Calu3 (cell line): Measurements from ENCODE around the gene FRMD3. TPM values are rescaled to one million over a fixed set of nuclear protein-coding genes. Genes with fewer than 3 reads are reported as not detected.

Source experiments
- BruUV-seq: library from RNA; stranded (reverse); fragments of 400-500 nt; replicated peaks from 2 replicates; lab custom pipeline; 2021; lab: Mats Ljungman, UMichigan
- CTCF ChIA-PET: fragments of 300-600 bp; sonication (Branson Sonifier 250); formaldehyde crosslinking; loops from one replicate; lab custom pipeline; 2022; ENCODE audit warnings: antibody characterized with exemption; lab: Charles Lee
- DNase-seq: peaks from one replicate; pipeline ENCODE4 v3.0.0; 2022
- H3K27ac Mint-ChIP-seq: one replicate; pipeline ENCODE4 v1.8.0; 2022; ENCODE audit warnings: mixed read lengths; ENCODE audit not compliant: unreplicated experiment
- H3K27me3 Mint-ChIP-seq: one replicate; pipeline ENCODE4 v1.8.0; 2022; ENCODE audit warnings: mixed read lengths; ENCODE audit not compliant: unreplicated experiment
- H3K36me3 Mint-ChIP-seq: one replicate; pipeline ENCODE4 v1.8.0; 2022; ENCODE audit warnings: mild to moderate bottlenecking, moderate library complexity, mixed read lengths; ENCODE audit not compliant: insufficient read depth, unreplicated experiment
- H3K4me1 Mint-ChIP-seq: one replicate; pipeline ENCODE4 v1.8.0; 2022; ENCODE audit warnings: mild to moderate bottlenecking, low read depth, mixed read lengths; ENCODE audit not compliant: unreplicated experiment
- H3K4me3 Mint-ChIP-seq: one replicate; pipeline ENCODE4 v1.8.0; 2022; ENCODE audit warnings: mild to moderate bottlenecking, low read depth, moderate library complexity, mixed read lengths; ENCODE audit not compliant: unreplicated experiment
- H3K9me3 Mint-ChIP-seq: one replicate; pipeline ENCODE4 v1.8.0; 2022; ENCODE audit warnings: low read depth, mixed read lengths; ENCODE audit not compliant: unreplicated experiment
- intact Hi-C: fragments of 100-400 bp; cut with micrococcal nuclease; formaldehyde crosslinking; loops from one replicate; pipeline ENCODE4 v1.10.0; 2022; ENCODE audit not compliant: unreplicated experiment
- total RNA-seq: library from RNA; stranded (reverse); gene quantifications from 2 replicates; pipeline ENCODE4 v1.2.3, GENCODE V29; 2022
- TF ChIP-seq, protein P1 (sequence below): fragments of 200-600 bp; IDR thresholded peaks from one replicate; pipeline ENCODE4 v1.8.0; 2022; ENCODE audit warnings: antibody characterized with exemption; ENCODE audit not compliant: unreplicated experiment

Gene FRMD3
- total RNA-seq, 1 experiment from 2014 or later = 0.38 TPM

- no peaks in the 10 kb centered on the region for H3K36me3 Mint-ChIP-seq
- CTCF ChIA-PET = no interaction called here
- no peak overlapping the region for H3K4me3 Mint-ChIP-seq
- no peaks in the 10 kb centered on the region for H3K9me3 Mint-ChIP-seq
- no peaks in the 10 kb centered on the region for H3K27me3 Mint-ChIP-seq
- no peak for DNase-seq
- no TSS peak for BruUV-seq
- H3K4me1 Mint-ChIP-seq = no peaks in the 10 kb centered on the region
- TF ChIP-seq, protein P1, sequence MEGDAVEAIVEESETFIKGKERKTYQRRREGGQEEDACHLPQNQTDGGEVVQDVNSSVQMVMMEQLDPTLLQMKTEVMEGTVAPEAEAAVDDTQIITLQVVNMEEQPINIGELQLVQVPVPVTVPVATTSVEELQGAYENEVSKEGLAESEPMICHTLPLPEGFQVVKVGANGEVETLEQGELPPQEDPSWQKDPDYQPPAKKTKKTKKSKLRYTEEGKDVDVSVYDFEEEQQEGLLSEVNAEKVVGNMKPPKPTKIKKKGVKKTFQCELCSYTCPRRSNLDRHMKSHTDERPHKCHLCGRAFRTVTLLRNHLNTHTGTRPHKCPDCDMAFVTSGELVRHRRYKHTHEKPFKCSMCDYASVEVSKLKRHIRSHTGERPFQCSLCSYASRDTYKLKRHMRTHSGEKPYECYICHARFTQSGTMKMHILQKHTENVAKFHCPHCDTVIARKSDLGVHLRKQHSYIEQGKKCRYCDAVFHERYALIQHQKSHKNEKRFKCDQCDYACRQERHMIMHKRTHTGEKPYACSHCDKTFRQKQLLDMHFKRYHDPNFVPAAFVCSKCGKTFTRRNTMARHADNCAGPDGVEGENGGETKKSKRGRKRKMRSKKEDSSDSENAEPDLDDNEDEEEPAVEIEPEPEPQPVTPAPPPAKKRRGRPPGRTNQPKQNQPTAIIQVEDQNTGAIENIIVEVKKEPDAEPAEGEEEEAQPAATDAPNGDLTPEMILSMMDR = no peak
- intact Hi-C loops = no loop called here
- H3K27ac Mint-ChIP-seq = no peak overlapping the region
Measured at GRCh38 chr9:83291196-83291595, 247.0 kb downstream of the FRMD3 start.

DNA sequence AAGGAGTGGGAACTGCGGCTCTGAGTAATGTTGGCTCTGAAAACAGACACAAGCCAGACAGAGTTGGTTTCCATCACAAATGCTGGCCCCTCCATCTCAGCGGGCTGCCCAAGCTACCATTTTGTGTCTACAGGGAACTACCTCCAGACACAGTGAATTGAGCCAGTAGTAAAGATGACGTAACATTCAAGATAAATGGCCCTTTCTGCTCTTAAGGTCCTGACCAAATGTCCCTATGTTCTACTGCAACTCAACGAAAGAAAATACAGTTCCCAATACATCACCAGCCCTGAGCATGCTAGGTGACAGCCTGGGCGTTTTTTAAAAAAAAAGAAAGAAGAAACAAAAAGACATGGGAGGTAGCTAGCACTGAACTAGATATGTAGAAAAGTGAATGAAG, 247.5 kb downstream of the FRMD3 start:
- Mint-ChIP-seq H3K36me3 (no peaks in the 10 kb centered on the region), H3K9me3 (no peaks in the 10 kb centered on the region), H3K4me1 (no peaks in the 10 kb centered on the region), H3K27me3 (no peaks in the 10 kb centered on the region), H3K4me3 (no peak overlapping the region), H3K27ac (no peak overlapping the region)
- no TSS peak for BruUV-seq
- no peak for DNase-seq
- TF ChIP-seq, protein P1 = no peak
- intact Hi-C loops = no loop called here
- CTCF ChIA-PET = interaction anchor here (0.6 kb wide), 1 partner anchor 18 kb away, joined by 3 read pairs; no protein-coding TSS in a partner anchor

GRCh38 chr9:83287021-83287420, 251.2 kb downstream of the FRMD3 start:
- Mint-ChIP-seq H3K9me3 (no peaks in the 10 kb centered on the region), H3K4me1 (peaks cover under 1% of the 10 kb centered on the region), H3K27me3 (no peaks in the 10 kb centered on the region), H3K27ac (no peak overlapping the region), H3K4me3 (no peak overlapping the region), H3K36me3 (no peaks in the 10 kb centered on the region)
- DNase-seq = no peak
- TF ChIP-seq, protein P1 = no peak
- no TSS peak for BruUV-seq
- CTCF ChIA-PET = no interaction called here
- intact Hi-C loops = no loop called here

DNA sequence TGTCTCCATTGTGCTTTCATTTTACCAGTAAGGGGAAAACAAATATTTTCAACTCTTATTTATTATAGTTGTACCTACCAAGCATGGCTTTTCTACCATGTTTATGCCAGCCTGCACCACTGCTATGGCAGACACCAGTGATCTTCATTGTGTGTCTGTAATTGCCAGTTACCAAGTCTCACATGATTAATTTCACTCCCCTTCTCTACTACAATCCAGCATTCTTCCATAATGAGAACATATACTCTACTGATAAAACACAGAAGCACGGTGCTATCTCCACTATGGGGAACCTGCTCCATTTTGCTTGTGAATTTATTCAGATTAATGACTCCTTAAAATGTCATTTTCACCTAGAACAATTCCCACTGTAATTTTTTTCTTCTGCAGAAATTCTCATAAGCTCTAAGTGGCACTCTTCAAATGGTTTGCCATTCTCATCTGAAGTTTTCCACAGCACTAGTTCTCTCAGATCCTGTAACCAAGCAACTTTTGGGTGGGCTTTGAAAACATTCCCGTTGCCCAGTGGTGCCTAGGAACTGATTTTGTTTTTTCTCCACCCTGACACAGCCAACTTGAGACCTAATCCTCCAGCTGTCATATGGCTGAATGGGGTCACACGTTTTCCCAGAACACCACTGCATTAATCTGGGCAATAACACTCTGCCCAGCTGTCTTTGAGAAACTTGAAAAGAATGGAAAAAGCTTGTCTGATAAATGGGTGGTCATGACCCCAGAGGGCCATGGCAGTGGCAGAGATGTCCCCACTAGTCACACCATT, 252.6 kb downstream of the FRMD3 start:
- H3K4me3 Mint-ChIP-seq = no peak overlapping the region

More for the DNA sequence above, 252.6 kb downstream of the FRMD3 start:
- no peak overlapping the region for H3K27ac Mint-ChIP-seq
- intact Hi-C loops = no loop called here
- H3K27me3 Mint-ChIP-seq = no peaks in the 10 kb centered on the region
- no peaks in the 10 kb centered on the region for H3K9me3 Mint-ChIP-seq
- BruUV-seq = no TSS peak
- CTCF ChIA-PET = no interaction called here
- H3K4me1 Mint-ChIP-seq = peaks cover 14% of the 10 kb centered on the region
- TF ChIP-seq, protein P1 = no peak
- DNase-seq = no peak
- H3K36me3 Mint-ChIP-seq = no peaks in the 10 kb centered on the region
